Progenitor cell of endocrine pancreas (in vitro differentiated cells): ENCODE measurements around the gene TMC1. TPM values are rescaled to one million over a fixed set of nuclear protein-coding genes. Genes with fewer than 3 reads are reported as not detected.

ENCODE experiments used
- DNase-seq: peaks from one replicate; pipeline ENCODE4 v3.0.0; 2021; ENCODE audit warnings: low spot score; ENCODE audit not compliant: unreplicated experiment
- H3K27ac Mint-ChIP-seq: 2 replicates; pipeline ENCODE4 v1.8.0; 2021; ENCODE audit warnings: mild to moderate bottlenecking, moderate library complexity, mixed read lengths
- H3K27me3 Mint-ChIP-seq: 2 replicates; pipeline ENCODE4 v1.8.0; 2021; ENCODE audit warnings: mixed read lengths
- H3K36me3 Mint-ChIP-seq: 2 replicates; pipeline ENCODE4 v1.8.0; 2022; ENCODE audit warnings: mixed read lengths; ENCODE audit not compliant: insufficient read depth
- H3K4me1 Mint-ChIP-seq: 2 replicates; pipeline ENCODE4 v1.8.0; 2021; ENCODE audit warnings: low read depth, mixed read lengths
- H3K4me3 Mint-ChIP-seq: 2 replicates; pipeline ENCODE4 v1.8.0; 2021; ENCODE audit warnings: low read depth, mild to moderate bottlenecking, moderate library complexity, mixed read lengths
- H3K9me3 Mint-ChIP-seq: 2 replicates; pipeline ENCODE4 v1.8.0; 2021; ENCODE audit warnings: low read depth, mixed read lengths
- CTCF ChIP-seq: fragments of 200-600 bp; sonication (generic); IDR thresholded peaks from one replicate; pipeline ENCODE4 v1.5.0; 2021; ENCODE audit warnings: antibody characterized with exemption, mild to moderate bottlenecking; ENCODE audit not compliant: unreplicated experiment
- total RNA-seq: library from RNA; stranded (reverse); gene quantifications from 2 replicates; pipeline ENCODE4 v1.2.1, GENCODE V29; 2021

Gene TMC1
- total RNA-seq, 1 donor from 2014 or later: not detected

GRCh38 chr9:72563806-72564205 lies 42.4 kb downstream of the TMC1 start:
- Mint-ChIP-seq H3K4me1 (no peaks in the 10 kb centered on the region), H3K4me3 (no peak overlapping the region), H3K36me3 (no peaks in the 10 kb centered on the region), H3K27me3 (no peaks in the 10 kb centered on the region), H3K27ac (no peak overlapping the region), H3K9me3 (peaks cover 11% of the 10 kb centered on the region)
- no peak for DNase-seq
- no peak for TF ChIP-seq CTCF

GRCh38 chr9:72564479-72565281 lies 43.3 kb downstream of the TMC1 start:
- no peak overlapping the region for H3K27ac Mint-ChIP-seq

GRCh38 chr9:72565535-72565934 lies 44.1 kb downstream of the TMC1 start:
- Mint-ChIP-seq H3K4me1 (no peaks in the 10 kb centered on the region), H3K4me3 (no peak overlapping the region), H3K36me3 (no peaks in the 10 kb centered on the region), H3K27me3 (peaks cover 6% of the 10 kb centered on the region), H3K9me3 (peaks cover 11% of the 10 kb centered on the region), H3K27ac (no peak overlapping the region)
- no peak for DNase-seq
- no peak for TF ChIP-seq CTCF

More at GRCh38 chr9:72564479-72565281, 43.3 kb downstream of the TMC1 start:
- H3K9me3 Mint-ChIP-seq: peaks cover 11% of the 10 kb centered on the region
- DNase-seq: no peak
- no peak overlapping the region for H3K4me3 Mint-ChIP-seq
- H3K36me3 Mint-ChIP-seq: no peaks in the 10 kb centered on the region
- no peak for TF ChIP-seq CTCF
- peaks cover 4% of the 10 kb centered on the region for H3K27me3 Mint-ChIP-seq
- no peaks in the 10 kb centered on the region for H3K4me1 Mint-ChIP-seq

GRCh38 chr9:72574156-72574810 lies 52.9 kb downstream of the TMC1 start:
- DNase-seq: no peak
- H3K9me3 Mint-ChIP-seq: no peaks in the 10 kb centered on the region
- TF ChIP-seq CTCF: no peak
- no peaks in the 10 kb centered on the region for H3K36me3 Mint-ChIP-seq
- peaks cover 6% of the 10 kb centered on the region for H3K27me3 Mint-ChIP-seq
- H3K4me3 Mint-ChIP-seq: no peak overlapping the region
- H3K4me1 Mint-ChIP-seq: peaks cover 3% of the 10 kb centered on the region
- no peak overlapping the region for H3K27ac Mint-ChIP-seq

GRCh38 chr9:72575666-72576065 lies 54.3 kb downstream of the TMC1 start:
- no peak overlapping the region for H3K27ac Mint-ChIP-seq
- no peak overlapping the region for H3K4me3 Mint-ChIP-seq
- H3K36me3 Mint-ChIP-seq: no peaks in the 10 kb centered on the region
- no peak for TF ChIP-seq CTCF
- peaks cover 3% of the 10 kb centered on the region for H3K4me1 Mint-ChIP-seq
- no peak for DNase-seq
- H3K27me3 Mint-ChIP-seq: no peaks in the 10 kb centered on the region
- H3K9me3 Mint-ChIP-seq: no peaks in the 10 kb centered on the region
